HG02763 (cell line): ENCODE measurements around the gene DOCK10.
A peak's percentile ranks its signal among the peaks of the same experiment; 100 is the strongest.
"Not testable (repeated sequence)": the region's sequence is repeated elsewhere in the genome, so short reads cannot be mapped to it uniquely, and the experiment has no call there.

ENCODE experiments used
- ATAC-seq: cut with Tn5 transposase; IDR thresholded peaks from one replicate; pipeline ENCODE4 v1.9.1; 2021; ENCODE audit warnings: mild to moderate bottlenecking, moderate library complexity; ENCODE audit not compliant: unreplicated experiment

Gene DOCK10

GRCh38 chr2:224925061-224925809 is 117.0 kb downstream of the DOCK10 start:
- ATAC-seq, result no peak

- ATAC-seq, result no peak
These were observed 117.6 kb downstream of the DOCK10 start for GRCh38 chr2:224924631-224925030.

GRCh38 chr2:224922142-224922727 is 120.0 kb downstream of the DOCK10 start:
- peak; percentile 59 for ATAC-seq

GRCh38 chr2:224919472-224920110 is 122.7 kb downstream of the DOCK10 start:
- ATAC-seq, result no peak

GRCh38 chr2:224918626-224919471 is 123.4 kb downstream of the DOCK10 start:
- no peak for ATAC-seq

- not testable (repeated sequence) for ATAC-seq
These were observed 125.0 kb downstream of the DOCK10 start for GRCh38 chr2:224917246-224917645.

- ATAC-seq, result no peak
These were observed 127.1 kb downstream of the DOCK10 start for GRCh38 chr2:224915136-224915535.

GRCh38 chr2:224910574-224910925 is 131.7 kb downstream of the DOCK10 start:
- ATAC-seq, result no peak

GRCh38 chr2:224909885-224910573 is 132.2 kb downstream of the DOCK10 start:
- no peak for ATAC-seq

- no peak for ATAC-seq
These were observed 133.4 kb downstream of the DOCK10 start for GRCh38 chr2:224908818-224909217.

GRCh38 chr2:224904381-224904780 is 137.9 kb downstream of the DOCK10 start:
- ATAC-seq, result no peak

- no peak for ATAC-seq
These were observed 138.6 kb downstream of the DOCK10 start for GRCh38 chr2:224903621-224904020.

GRCh38 chr2:224901121-224901676 is 141.1 kb downstream of the DOCK10 start:
- ATAC-seq, result no peak

GRCh38 chr2:224895377-224895776 is 146.9 kb downstream of the DOCK10 start:
- ATAC-seq, result no peak

GRCh38 chr2:224894356-224894755 is 147.9 kb downstream of the DOCK10 start:
- peak; percentile 82 for ATAC-seq

GRCh38 chr2:224893848-224894247 is 148.4 kb downstream of the DOCK10 start:
- ATAC-seq, result no peak

GRCh38 chr2:224892574-224893204 is 149.6 kb downstream of the DOCK10 start:
- ATAC-seq, result no peak

GRCh38 chr2:224890372-224890771 is 151.9 kb downstream of the DOCK10 start:
- no peak for ATAC-seq

- no peak for ATAC-seq
These were observed 155.1 kb downstream of the DOCK10 start for GRCh38 chr2:224887141-224887540.
